PC-3 (cell line): ENCODE results near the gene PACSIN1. TPM values are rescaled to one million over a fixed set of nuclear protein-coding genes. Genes with fewer than 3 reads are reported as not detected.
A peak's percentile ranks its signal among the peaks of the same experiment; 100 is the strongest.

Source experiments
- ATAC-seq: fragments of 200-7000 bp; cut with Tn5 transposase; 2 replicates; pipeline ENCODE4 v1.9.1; 2020; ENCODE audit warnings: mild to moderate bottlenecking, moderate library complexity
- Bru-seq: library from RNA; stranded (reverse); fragments of 400-500 nt; gene quantifications from one replicate; lab custom pipeline; 2021; lab: Mats Ljungman, UMichigan
- BruChase-seq, 2 experiments: library from RNA; stranded (reverse); fragments of 400-500 nt; gene quantifications; one replicate each; lab custom pipeline; 2021; lab: Mats Ljungman, UMichigan
- BruUV-seq: library from RNA; stranded (reverse); fragments of 400-500 nt; replicated peaks from 2 replicates; lab custom pipeline; 2021; lab: Mats Ljungman, UMichigan
- CTCF ChIA-PET: fragments of 300-600 bp; sonication (Branson Sonifier 250); formaldehyde crosslinking; loops from one replicate; lab custom pipeline; 2022; ENCODE audit warnings: antibody characterized with exemption; lab: Charles Lee
- POLR2A ChIA-PET: fragments of 300-600 bp; sonication (Branson Sonifier 250); formaldehyde crosslinking; loops from one replicate; lab custom pipeline; 2022; ENCODE audit warnings: antibody characterized with exemption; ENCODE audit not compliant: unreplicated experiment; lab: Charles Lee
- DNase-seq: peaks from one replicate; pipeline ENCODE4 v3.0.0-alpha.2; 2015
- H2AFZ ChIP-seq: fragments of 300-600 bp; sonication (generic); 2 replicates; pipeline ENCODE4 v1.6.0; 2016; ENCODE audit warnings: antibody characterized with exemption, low read length
- H3F3A ChIP-seq: fragments of 300-600 bp; sonication (generic); one replicate; pipeline ENCODE4 v1.6.0; 2017; ENCODE audit warnings: antibody characterized with exemption, low read length, control low read depth, mild to moderate bottlenecking; ENCODE audit not compliant: unreplicated experiment
- H3K27ac ChIP-seq: fragments of 300-600 bp; sonication (generic); 2 replicates; pipeline ENCODE4 v1.5.1; 2016; ENCODE audit warnings: mild to moderate bottlenecking, low read length
- H3K27me3 ChIP-seq: fragments of 300-600 bp; sonication (generic); 2 replicates; pipeline ENCODE4 v1.6.1; 2016; ENCODE audit warnings: low read length, mixed read lengths
- H3K36me3 ChIP-seq: fragments of 300-600 bp; sonication (generic); 2 replicates; pipeline ENCODE4 v1.6.1; 2016; ENCODE audit warnings: low read depth, mixed run types, low read length, mixed read lengths
- H3K4me1 ChIP-seq: fragments of 300-600 bp; sonication (generic); 2 replicates; pipeline ENCODE4 v1.5.1; 2016; ENCODE audit warnings: low read length; ENCODE audit not compliant: insufficient read depth
- H3K4me2 ChIP-seq: fragments of 300-600 bp; sonication (generic); 2 replicates; pipeline ENCODE4 v1.6.0; 2016; ENCODE audit warnings: low read length
- H3K4me3 ChIP-seq: fragments of 300-600 bp; sonication (generic); 2 replicates; pipeline ENCODE4 v1.5.1; 2016; ENCODE audit warnings: mild to moderate bottlenecking, low read length, mixed read lengths
- H3K79me2 ChIP-seq: fragments of 300-600 bp; sonication (generic); 2 replicates; pipeline ENCODE4 v1.6.1; 2017; ENCODE audit warnings: low read length, mixed read lengths
- H3K9ac ChIP-seq: fragments of 300-600 bp; sonication (generic); 2 replicates; pipeline ENCODE4 v1.6.0; 2016; ENCODE audit warnings: mild to moderate bottlenecking, low read length
- H3K9me2 ChIP-seq: fragments of 300-600 bp; sonication (generic); replicated peaks from 2 replicates; pipeline ENCODE4 v1.6.1; 2016; ENCODE audit warnings: mixed run types, low read length, mixed read lengths
- H3K9me3 ChIP-seq: fragments of 300-600 bp; sonication (generic); 2 replicates; pipeline ENCODE4 v1.6.1; 2016; ENCODE audit warnings: low read length, mixed read lengths
- H4K20me1 ChIP-seq: fragments of 300-600 bp; sonication (generic); 2 replicates; pipeline ENCODE4 v1.6.1; 2016; ENCODE audit warnings: low read length, mixed read lengths
- CTCF ChIP-seq: fragments of 300-600 bp; sonication (generic); conservative IDR thresholded peaks from 2 replicates; pipeline ENCODE4 v1.5.1; 2017; ENCODE audit warnings: antibody characterized with exemption, low read depth, mild to moderate bottlenecking, low read length
- EZH2 ChIP-seq: fragments of 300-600 bp; sonication (generic); IDR thresholded peaks from one replicate; pipeline ENCODE4 v1.6.1; 2017; ENCODE audit warnings: antibody characterized with exemption, mild to moderate bottlenecking, low read length; ENCODE audit not compliant: unreplicated experiment
- EZH2phosphoT487 ChIP-seq: fragments of 300-600 bp; sonication (generic); IDR thresholded peaks from 2 replicates; pipeline ENCODE4 v1.6.1; 2018; ENCODE audit warnings: mild to moderate bottlenecking, antibody characterized with exemption, low read length, borderline replicate concordance
- intact Hi-C: fragments of 100-400 bp; cut with micrococcal nuclease; formaldehyde crosslinking; loops from 2 replicates; pipeline ENCODE4 v1.9.0; 2023
- long read RNA-seq: library from polyadenylated mRNA; unstranded; transcript quantifications from one replicate; pipeline ENCODE4 v2.0.0, GENCODE V29; 2021; ENCODE audit not compliant: unreplicated experiment
- total RNA-seq: library from RNA; depleted of rRNA; stranded (reverse); fragments of >200 nt; gene quantifications from 2 replicates; pipeline ENCODE4 v1.2.3, GENCODE V29; 2014; rRNA removed

The PACSIN1 gene
- total RNA-seq, result 2.3 and 3.5 TPM in 2 replicates
- Bru-seq, nascent RNA, result percentile 31 among the genes with signal in this experiment
- percentile 31 among the genes with signal in this experiment for BruChase-seq, experiment 1, labeled RNA remaining after a 6-hour chase
- percentile 25 among the genes with signal in this experiment for BruChase-seq, experiment 2, labeled RNA remaining after a 2-hour chase
- long read RNA-seq, partial matches to known transcripts, result 1 of 8 reads
- long read RNA-seq, other reads (novel, unspliced or antisense), result 7 of 8 reads

DNA sequence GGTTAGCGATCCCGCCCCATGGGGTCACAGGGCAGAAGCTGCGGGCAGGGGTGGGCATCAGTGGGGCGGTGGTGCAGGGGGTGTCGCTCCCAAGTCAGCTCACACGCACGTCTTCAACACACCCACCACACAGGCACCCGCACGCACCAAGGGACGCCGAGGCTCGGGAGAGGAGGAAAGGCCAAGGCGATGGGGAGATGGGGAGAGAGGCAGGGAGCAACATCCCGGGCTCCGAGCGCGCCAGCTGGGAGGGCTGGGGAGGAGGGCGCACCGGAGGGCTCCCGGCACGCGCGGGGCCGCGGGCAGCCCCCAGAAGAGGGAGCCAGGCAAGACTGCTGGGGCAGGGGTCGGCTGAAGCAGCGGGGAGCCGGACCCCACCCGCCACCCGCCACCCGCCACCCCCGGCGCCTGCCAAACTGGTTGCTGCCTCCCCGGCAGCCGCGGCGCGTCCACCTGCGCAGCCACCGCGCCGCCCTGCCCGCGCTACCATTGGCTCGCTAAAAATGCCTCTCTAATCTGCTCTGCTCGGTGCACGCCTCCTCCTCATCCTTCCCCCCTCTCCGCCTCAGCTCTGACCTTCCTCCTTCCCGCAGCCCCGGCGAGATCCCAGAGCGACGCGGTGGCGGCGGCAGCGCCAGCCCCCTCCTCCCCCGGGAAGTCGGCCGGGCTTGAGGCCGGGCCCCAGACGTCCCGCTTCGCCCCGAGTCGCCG is at the start of gene PACSIN1:
Gene PACSIN1 (plus strand): TSS at position 546 of the 711 bp plus-strand sequence. CDS start 60,230 bp downstream, outside the sequence.
- Histone ChIP-seq H3K27ac (no peak within 1 kb of the TSS), H3K4me2 (peak within 1 kb of the TSS; percentile 94), H3K27me3 (no peaks in the 10 kb centered on the region), H3K9me3 (no peaks in the 10 kb centered on the region), H3K36me3 (no peaks in the 10 kb centered on the region), H3K79me2 (no peaks in the 10 kb centered on the region), H4K20me1 (no peaks in the 10 kb centered on the region), H2AFZ (peak within 1 kb of the TSS; percentile 97), H3K9ac (no peak within 1 kb of the TSS), H3K4me3 (peak within 1 kb of the TSS; percentile 71), H3K9me2 (no peaks in the 10 kb centered on the region), H3F3A (no peaks in the 10 kb centered on the region), H3K4me1 (peaks cover 19% of the 10 kb centered on the region; the same call in 1 of the 2 replicates)
- ATAC-seq, result peak; percentile 62
- POLR2A ChIA-PET, result no interaction called here
- peak; percentile 51 for DNase-seq
- TF ChIP-seq EZH2phosphoT487 (no peak), CTCF (no peak), EZH2 (no peak)
- intact Hi-C loops, result no loop called here
- CTCF ChIA-PET, result no interaction called here
- BruUV-seq, result no TSS peak

GRCh38 chr6:34416877-34417371 is 49.0 kb upstream of the PACSIN1 start:
- POLR2A ChIA-PET, result interaction anchor here (0.7 kb wide), 1 partner anchor 8 kb away, joined by 3 read pairs; no protein-coding TSS in a partner anchor
- ATAC-seq, result no peak
- Histone ChIP-seq H4K20me1 (peaks cover 46% of the 10 kb centered on the region), H2AFZ (no peak overlapping the region), H3K36me3 (peaks cover 50% of the 10 kb centered on the region), H3K79me2 (peaks cover 20% of the 10 kb centered on the region), H3F3A (peaks cover 30% of the 10 kb centered on the region), H3K27ac (0 out of 2 replicates have a peak overlapping the region, but pooled peaks have one; percentile 3), H3K9me2 (no peaks in the 10 kb centered on the region), H3K27me3 (no peaks in the 10 kb centered on the region), H3K4me2 (no peak overlapping the region), H3K4me1 (peaks cover 14% of the 10 kb centered on the region), H3K4me3 (no peak overlapping the region), H3K9me3 (no peaks in the 10 kb centered on the region), H3K9ac (no peak overlapping the region)
- intact Hi-C loops, result no loop called here
- CTCF ChIA-PET, result interaction anchor here (0.9 to 1.4 kb wide), 2 partner anchors 167 to 221 kb away, joined by 4 to 6 read pairs; partner anchors contain the start of gene SMIM29
- no TSS peak for BruUV-seq
- no peak for DNase-seq
- TF ChIP-seq CTCF (no peak), EZH2 (no peak), EZH2phosphoT487 (no peak)
